SK-N-MC (cell line): ENCODE results near the gene PLXNA4.

Source experiments
- EZH2 ChIP-seq: fragments of 200-600 bp; sonication (generic); IDR thresholded peaks from one replicate; pipeline ENCODE4 v1.6.1; 2017; ENCODE audit warnings: antibody characterized with exemption
- POLR2AphosphoS5 ChIP-seq: IDR thresholded peaks from 2 replicates; pipeline ENCODE4 v1.6.1; 2012; ENCODE audit warnings: mild to moderate bottlenecking, low read depth, low read length, borderline replicate concordance

DNA sequence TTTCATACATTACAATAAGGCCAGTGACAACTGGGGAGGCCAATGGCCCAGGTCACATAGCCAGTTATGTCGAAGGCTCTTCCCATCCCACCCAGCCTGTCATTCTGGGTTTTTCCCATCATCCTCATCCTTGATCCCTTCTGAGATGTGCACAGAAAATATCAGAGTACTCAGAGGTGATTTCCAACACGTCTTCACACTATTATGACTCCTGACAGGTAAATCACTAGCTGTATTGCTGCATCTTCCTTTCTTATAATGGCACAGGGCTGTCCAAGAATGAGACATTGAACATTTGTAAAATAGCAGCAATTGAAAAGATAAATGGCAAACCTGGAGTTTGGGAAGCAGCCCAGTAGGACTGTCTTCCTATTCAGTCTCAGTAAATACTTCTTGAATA lies 159.9 kb downstream of the PLXNA4 start:
- TF ChIP-seq POLR2AphosphoS5 = no peak
- TF ChIP-seq EZH2 = no peak
